ENCODE measurements around the gene CRYAA.
"Not testable (repeated sequence)": the region's sequence is repeated elsewhere in the genome, so short reads cannot be mapped to it uniquely, and the experiment has no call there.

CRYAA gene

GRCh38 chr21:43177043-43177906 lies 8.5 kb downstream of the CRYAA start:
- DNase-seq = not testable (repeated sequence)

- DNase-seq = not testable (repeated sequence)
Measured at GRCh38 chr21:43178175-43178826, 9.5 kb downstream of the CRYAA start.

- DNase-seq = not testable (repeated sequence)
Measured at GRCh38 chr21:43181033-43181432, 12.2 kb downstream of the CRYAA start.

GRCh38 chr21:43187268-43187667 lies 18.5 kb downstream of the CRYAA start:
- not testable (repeated sequence) for DNase-seq

GRCh38 chr21:43187715-43188114 lies 18.9 kb downstream of the CRYAA start:
- no peak for DNase-seq

GRCh38 chr21:43188181-43188580 lies 19.4 kb downstream of the CRYAA start:
- DNase-seq = no peak

- DNase-seq = no peak
Measured at GRCh38 chr21:43188592-43189210, 19.9 kb downstream of the CRYAA start.

GRCh38 chr21:43189936-43190335 lies 21.1 kb downstream of the CRYAA start:
- DNase-seq = no peak

GRCh38 chr21:43190544-43190943 lies 21.7 kb downstream of the CRYAA start:
- DNase-seq = no peak

- no peak for DNase-seq
Measured at GRCh38 chr21:43190951-43191350, 22.1 kb downstream of the CRYAA start.

- no peak for DNase-seq
Measured at GRCh38 chr21:43191521-43191920, 22.7 kb downstream of the CRYAA start.

- no peak for DNase-seq
Measured at GRCh38 chr21:43191971-43192370, 23.2 kb downstream of the CRYAA start.

- no peak for DNase-seq
Measured at GRCh38 chr21:43192501-43193081, 23.8 kb downstream of the CRYAA start.

GRCh38 chr21:43193088-43193650 lies 24.4 kb downstream of the CRYAA start:
- DNase-seq = no peak

GRCh38 chr21:43193651-43194302 lies 25.0 kb downstream of the CRYAA start:
- DNase-seq = no peak

- no peak for DNase-seq
Measured at GRCh38 chr21:43194303-43195120, 25.7 kb downstream of the CRYAA start.

GRCh38 chr21:43195121-43196021 lies 26.6 kb downstream of the CRYAA start:
- DNase-seq = no peak

- DNase-seq = no peak
Measured at GRCh38 chr21:43196826-43197225, 28.0 kb downstream of the CRYAA start.

- DNase-seq = no peak
Measured at GRCh38 chr21:43198376-43198775, 29.6 kb downstream of the CRYAA start.

GRCh38 chr21:43201491-43201890 lies 32.7 kb downstream of the CRYAA start:
- DNase-seq = no peak

GRCh38 chr21:43203591-43203990 lies 34.8 kb downstream of the CRYAA start:
- DNase-seq = no peak
